Measurements from ENCODE around the gene HPCA. TPM values are rescaled to one million over a fixed set of nuclear protein-coding genes. Genes with fewer than 3 reads are reported as not detected.

The HPCA gene
- total and polyA plus RNA-seq, 5 donors = 0.07 TPM; not detected in 4

Other genes with a start within 250 kb of the HPCA start
- gene ZBTB8OS, start 235.9 kb upstream of the HPCA start, total RNA-seq = 10 to 100 TPM; 28.9 to 35.0 (median 32.7) TPM
- gene ZBTB8OS, start 235.9 kb upstream of the HPCA start, polyA plus RNA-seq = 50.4 TPM
- gene RBBP4, start 235.3 kb upstream of the HPCA start, total RNA-seq = 100 to 1,000 TPM; 106 to 114 (median 112) TPM
- gene RBBP4, start 235.3 kb upstream of the HPCA start, polyA plus RNA-seq = 52.7 TPM
- 10 to 100 TPM; 18.4 to 33.6 (median 24.5) TPM for gene SYNC, start 183.7 kb upstream of the HPCA start, total RNA-seq
- gene SYNC, start 183.7 kb upstream of the HPCA start, polyA plus RNA-seq = 14.1 TPM
- 10 to 100 TPM; 29.3 to 54.7 (median 36.4) TPM for gene YARS1, start 69.1 kb upstream of the HPCA start, total RNA-seq
- gene YARS1, start 69.1 kb upstream of the HPCA start, polyA plus RNA-seq = 20.8 TPM
- gene S100PBP, start 68.8 kb upstream of the HPCA start, total RNA-seq = 10 to 100 TPM; 14.2 to 19.8 (median 15.4) TPM
- gene S100PBP, start 68.8 kb upstream of the HPCA start, polyA plus RNA-seq = 8.1 TPM
- 100 to 1,000 TPM in 3 of 4 donors, 10 to 100 TPM in 1; 94.5 to 151 (median 111) TPM for gene FNDC5, start 15.6 kb upstream of the HPCA start, total RNA-seq
- 106 TPM for gene FNDC5, start 15.6 kb upstream of the HPCA start, polyA plus RNA-seq
- 10 to 100 TPM in 1 of 4 donors, 1 to 10 TPM in 3; 7.8 to 11.6 (median 8.7) TPM for gene TMEM54, start 14.9 kb downstream of the HPCA start, total RNA-seq
- 9.9 TPM for gene TMEM54, start 14.9 kb downstream of the HPCA start, polyA plus RNA-seq
- gene RNF19B, start 78.3 kb downstream of the HPCA start, total RNA-seq = 10 to 100 TPM in 3 of 4 donors, 1 to 10 TPM in 1; 9.8 to 12.5 (median 11.3) TPM
- 3.8 TPM for gene RNF19B, start 78.3 kb downstream of the HPCA start, polyA plus RNA-seq
- 100 to 1,000 TPM; 114 to 143 (median 130) TPM for gene AK2, start 150.4 kb downstream of the HPCA start, total RNA-seq
- 149 TPM for gene AK2, start 150.4 kb downstream of the HPCA start, polyA plus RNA-seq
- gene AZIN2, start 194.7 kb downstream of the HPCA start, total RNA-seq = 1 to 10 TPM; 4.1 to 7.9 (median 5.4) TPM
- 2.4 TPM for gene AZIN2, start 194.7 kb downstream of the HPCA start, polyA plus RNA-seq